ENCODE results near the gene CYTH4.

CYTH4 gene

DNA sequence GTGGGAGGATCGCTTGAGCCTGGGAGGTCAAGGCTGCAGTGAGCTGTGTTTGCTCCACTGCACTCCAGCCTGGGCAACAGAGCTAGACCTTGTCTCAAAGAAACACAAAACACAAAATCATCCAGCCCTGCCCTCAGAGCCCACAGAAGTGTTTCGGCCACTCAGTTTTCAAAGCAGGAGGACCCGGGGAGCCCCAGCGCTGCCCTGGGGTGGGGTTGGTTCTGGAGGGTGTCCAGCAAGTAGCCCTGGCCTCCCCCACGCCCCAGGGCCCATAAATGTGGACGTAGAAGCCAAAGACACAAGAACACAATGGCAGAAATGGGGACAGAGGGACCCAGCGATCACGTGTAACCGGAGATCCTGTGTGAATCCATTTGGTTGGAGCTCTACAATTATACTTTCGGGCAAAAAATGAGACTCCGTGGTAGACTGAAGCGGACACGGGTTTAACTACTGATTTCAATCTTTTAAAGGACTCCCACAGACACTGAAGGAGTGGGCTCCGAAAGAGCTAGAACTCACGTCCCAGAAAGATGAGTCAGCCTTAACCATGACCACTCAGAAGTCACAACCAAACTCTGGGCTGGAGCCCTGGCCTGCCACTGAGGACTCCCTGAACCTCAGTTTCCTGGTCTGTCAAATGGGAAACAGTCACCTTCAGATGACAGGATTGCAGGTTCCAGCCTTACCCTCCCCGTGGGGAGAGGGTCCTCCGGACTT, 9.0 kb upstream of the CYTH4 start:
- DNase-seq = peak; percentile 16

DNA sequence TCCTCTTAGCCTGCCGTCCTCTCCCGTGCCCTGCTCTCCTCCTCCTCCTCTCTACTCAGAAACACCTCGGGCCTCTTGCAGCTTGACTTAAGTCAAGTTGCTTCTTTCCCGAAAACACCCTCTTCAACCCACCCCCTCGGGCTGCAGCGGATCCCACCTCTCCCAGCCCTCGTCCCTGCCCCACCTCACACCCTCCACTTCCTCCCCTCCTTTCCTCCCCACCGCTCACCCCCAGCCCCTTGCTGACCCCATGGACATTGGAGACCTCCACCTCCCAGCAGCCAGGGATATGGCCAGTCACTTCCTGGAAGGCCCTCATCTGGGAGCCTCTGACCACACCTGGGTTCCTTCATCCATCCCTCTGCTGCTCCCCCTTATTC, 8.5 kb upstream of the CYTH4 start:
- DNase-seq = no peak

DNA sequence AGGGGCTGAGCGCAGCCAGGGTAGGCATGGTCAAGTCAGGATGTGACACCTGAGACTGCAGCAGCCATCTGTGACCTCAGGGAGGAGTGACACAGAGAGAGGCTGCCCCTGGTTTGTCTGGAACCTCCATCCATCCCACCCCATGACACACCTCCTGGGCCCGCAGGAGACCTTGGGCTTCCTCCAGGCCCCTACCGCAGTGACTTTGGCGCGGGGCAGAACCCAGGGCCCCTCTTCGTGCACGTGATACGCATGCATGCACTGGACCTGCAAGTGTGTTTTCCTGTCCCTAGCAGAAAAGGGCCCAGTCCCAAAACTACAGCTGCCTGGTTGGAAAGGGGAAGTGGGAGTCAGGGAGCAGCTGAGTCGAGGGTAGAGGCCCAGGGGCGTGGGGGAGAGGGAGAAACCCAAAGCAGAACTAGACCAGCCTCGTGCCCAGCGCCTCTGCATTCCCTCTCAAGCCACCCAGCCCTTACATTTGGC, 7.9 kb upstream of the CYTH4 start:
- no peak for DNase-seq

DNA sequence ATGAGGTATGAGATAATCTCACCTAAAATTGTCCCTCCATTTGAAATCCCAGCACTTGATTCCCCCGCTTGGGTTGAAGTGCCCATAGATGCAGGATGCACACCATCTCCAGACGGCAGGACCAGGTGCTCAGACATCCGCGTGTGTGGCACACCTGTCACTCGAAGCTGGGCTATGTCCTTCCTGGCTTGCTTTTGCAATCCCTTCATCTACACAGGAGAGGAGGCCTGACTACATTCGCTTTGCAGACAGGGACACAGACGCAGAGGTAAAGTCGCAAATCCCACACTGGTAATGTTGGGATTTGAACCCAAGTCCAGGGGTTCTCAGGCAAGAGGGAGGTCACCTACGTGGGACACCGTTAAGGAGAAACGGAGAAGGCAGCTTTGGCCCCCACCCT, 7.2 kb upstream of the CYTH4 start:
- no peak for DNase-seq

DNA sequence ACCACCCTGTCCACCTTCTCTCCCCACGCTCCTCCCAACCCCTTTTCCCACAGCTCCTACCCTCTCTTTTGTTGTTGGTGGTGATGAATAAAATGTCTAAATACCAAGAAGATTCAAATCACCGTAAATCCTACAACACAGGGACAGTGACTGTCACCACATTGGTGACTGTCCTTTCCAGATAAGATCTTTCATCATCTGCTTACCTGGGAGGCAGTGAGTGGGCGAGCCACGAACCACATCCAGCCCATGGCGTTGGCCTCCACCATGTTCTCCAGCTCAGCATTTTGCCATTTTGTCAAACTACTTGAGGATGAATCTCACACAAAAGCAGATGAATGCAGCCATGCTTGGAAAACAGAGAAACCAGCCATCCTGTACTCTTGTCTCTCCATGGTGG, 6.7 kb upstream of the CYTH4 start:
- no peak for DNase-seq

DNA sequence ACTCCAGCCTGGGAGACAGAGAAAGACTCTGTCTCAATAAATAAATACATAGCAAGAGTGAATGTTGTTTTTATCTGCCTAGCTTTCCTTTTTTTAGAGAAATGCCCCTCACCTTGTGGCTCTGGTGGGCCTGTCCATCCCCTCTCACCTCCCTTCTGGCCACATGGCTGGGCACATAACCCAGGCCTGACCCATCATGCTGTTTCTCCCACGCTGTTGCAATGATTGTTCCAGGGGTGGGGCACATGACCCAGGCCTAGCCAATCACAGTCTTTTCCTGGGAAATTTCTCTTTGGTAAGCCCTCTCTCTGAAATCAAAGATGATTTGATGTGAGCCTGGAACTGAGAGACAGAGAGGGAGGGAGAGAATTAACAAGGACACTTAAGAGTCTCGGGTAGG, 5.5 kb upstream of the CYTH4 start:
- peak; percentile 16 for DNase-seq

DNA sequence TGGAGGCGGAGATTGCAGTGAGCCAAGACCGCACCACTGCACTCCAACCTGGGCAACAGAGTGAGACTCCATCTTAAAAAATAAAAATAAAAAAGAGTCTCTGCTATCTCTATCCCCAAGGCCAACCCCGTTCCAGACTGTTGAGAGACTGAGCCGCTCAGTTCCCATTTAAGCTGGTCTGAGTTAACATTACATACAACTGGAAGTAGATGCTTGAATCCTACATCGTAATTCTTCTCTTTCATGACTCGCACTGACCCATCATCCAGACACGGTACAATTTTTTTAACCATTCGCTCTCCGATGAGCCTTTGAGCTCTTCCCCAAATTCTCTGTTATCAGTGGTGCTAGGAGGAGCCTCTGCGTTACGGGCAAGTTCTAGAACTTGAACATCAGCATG, 4.9 kb upstream of the CYTH4 start:
- DNase-seq = no peak

DNA sequence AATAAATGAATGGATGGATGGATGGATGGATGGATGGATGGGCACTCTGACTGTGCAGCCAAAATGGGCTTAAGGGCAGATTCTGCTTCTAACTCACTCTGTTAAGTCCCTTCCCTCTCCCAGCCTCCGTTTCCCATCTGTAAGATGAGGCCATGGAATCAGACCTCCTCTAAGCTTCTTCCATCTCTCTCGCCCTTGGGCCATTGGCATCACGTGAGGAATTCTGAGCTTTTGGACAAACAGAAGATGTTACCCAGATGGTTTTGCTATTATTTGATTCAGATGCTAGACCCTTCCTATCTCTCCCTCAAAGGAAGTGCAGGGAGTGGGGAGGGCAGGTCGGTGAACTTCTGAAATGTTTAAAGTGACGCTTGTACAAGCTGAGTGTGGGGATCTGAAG, 4.0 kb upstream of the CYTH4 start:
- DNase-seq = no peak

DNA sequence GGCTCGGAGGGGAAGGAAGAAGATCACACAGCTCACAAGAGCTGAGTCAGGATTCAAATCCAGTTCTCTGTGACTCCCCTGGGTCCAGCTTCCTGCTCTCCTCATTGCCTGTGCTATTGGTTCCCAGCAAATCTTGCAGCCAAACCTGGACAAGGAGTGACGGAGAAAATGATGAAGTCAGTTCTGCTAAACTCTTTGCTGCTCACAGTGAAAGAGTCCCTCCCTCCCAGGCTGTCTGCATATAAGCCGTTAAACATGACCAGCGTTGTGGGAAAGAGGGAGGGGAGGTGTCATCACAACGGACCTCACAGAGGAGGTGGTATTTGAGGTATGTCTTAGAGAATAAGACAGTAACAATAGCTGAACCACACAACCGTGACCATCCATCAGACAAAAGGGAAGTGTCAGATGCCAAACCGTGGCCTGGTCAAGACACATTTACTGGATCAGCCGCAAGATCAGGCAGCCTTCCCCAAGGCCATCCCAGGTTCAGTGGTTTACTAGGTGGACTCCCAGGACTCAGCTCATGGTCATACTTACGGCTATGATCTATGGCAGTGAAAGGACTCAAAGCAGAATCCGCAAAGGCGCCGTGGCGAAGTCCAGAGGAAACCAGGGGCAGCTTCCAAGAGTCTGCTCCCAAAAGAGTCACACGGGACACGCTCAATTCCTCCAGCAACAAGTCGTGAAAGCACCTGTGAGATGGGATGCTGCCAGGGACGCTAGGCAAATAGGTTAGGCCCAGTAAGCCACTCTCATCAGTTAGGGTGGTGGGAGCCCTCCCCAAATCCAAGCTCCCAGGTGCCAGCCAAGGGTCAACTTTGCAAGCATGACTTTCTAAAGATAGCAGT, 2.8 kb upstream of the CYTH4 start:
- DNase-seq = no peak

DNA sequence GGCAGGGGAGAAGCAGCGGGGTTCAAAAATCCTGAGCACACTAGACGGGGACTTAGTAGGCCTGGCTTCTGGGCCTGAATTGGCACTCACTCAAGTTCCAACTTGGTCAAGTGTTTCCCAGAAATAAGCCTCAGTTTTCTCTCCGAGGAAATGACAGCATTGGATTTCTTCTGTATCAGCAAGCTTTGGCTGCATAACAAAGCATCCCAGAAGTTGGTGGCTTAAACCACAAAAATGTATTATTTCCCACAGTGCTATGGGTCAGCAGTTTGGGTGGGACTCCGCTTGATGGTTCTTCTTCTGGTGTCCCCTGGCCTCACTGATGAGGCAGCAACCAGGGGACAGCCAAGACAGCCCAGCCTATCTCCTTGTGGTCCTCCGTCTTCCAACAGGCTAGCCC, 1.6 kb upstream of the CYTH4 start:
- DNase-seq = no peak

DNA sequence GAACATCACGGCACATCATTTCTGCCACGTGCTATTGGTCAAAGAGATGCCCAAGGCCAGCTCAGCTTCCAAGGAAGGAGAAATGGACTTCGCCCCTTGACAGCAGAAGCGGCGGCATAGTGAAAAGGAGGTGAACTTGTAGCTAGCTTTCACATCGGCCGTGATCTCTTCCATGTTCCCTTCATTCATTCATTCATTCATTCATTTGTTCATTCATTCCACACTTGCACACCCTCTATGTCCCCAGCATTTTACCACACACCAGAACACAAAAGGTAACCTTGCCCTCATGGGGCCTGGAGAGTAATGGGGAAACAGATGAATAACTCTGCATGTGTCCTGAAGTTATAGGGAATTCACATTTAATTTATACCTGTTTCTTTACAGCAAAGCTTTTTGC, 1.1 kb upstream of the CYTH4 start:
- no peak for DNase-seq

DNA sequence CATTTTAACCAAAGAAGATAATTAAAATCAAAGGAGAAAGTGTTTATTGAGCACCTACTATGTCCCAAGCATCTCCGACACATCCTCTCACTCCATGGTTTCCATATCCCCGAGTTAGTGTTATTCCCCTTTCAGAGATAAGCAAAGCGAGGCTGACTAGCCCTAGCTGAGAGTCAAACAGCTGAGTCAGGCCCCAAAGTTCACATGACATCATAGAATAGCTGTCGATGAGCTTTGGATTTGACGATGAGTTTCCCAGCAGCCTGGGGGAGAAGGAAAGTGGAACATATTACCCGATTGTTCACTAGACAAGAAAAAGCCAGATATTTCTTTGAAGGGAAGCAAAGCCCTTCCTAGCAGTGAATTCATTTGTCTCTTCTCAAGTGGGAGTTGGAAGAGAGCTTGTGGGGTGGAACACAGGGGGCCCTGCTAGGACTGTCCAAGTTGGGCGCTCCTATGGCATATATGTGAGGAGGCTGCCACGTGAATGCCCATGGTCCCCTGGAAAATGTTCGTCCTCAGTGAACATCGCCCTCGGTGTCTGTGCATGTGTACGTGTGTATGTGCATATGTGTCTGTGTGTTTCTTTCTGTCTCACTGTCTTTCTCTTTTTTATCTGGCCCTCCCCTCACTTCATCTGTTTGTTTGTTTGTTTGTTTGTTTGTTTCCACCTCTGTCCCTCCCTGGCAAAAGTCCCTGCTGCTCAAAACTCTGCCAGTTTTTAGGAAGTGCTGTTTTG, 493 bp upstream of the CYTH4 start:
- DNase-seq = no peak

DNA sequence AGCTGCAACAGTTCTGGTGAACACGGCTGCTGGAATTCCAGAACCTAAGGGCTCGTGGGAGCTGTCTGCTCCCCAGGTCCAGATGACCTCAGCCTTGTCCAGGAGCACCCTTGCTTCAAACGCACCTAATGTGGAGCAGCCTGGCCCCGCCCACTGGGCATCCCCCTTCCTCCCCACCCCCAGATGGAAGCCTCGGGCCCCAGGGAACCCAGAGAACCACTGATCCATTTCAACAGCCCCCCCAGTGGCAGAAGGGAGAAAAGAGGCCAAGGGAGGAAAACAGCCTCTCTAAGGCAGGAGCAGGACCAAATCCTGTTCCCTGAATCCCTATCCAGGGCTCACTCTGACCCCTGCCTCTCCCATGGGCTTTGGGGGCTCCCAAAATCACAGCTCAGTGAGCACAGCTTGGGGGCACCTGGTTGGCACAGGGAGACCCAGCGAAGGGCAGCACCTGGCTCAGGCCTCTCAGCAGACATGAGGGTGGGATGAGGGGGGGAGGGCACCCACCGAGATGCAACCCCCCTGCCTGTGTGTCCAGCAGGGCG, 1.2 kb downstream of the CYTH4 start:
- DNase-seq = no peak

DNA sequence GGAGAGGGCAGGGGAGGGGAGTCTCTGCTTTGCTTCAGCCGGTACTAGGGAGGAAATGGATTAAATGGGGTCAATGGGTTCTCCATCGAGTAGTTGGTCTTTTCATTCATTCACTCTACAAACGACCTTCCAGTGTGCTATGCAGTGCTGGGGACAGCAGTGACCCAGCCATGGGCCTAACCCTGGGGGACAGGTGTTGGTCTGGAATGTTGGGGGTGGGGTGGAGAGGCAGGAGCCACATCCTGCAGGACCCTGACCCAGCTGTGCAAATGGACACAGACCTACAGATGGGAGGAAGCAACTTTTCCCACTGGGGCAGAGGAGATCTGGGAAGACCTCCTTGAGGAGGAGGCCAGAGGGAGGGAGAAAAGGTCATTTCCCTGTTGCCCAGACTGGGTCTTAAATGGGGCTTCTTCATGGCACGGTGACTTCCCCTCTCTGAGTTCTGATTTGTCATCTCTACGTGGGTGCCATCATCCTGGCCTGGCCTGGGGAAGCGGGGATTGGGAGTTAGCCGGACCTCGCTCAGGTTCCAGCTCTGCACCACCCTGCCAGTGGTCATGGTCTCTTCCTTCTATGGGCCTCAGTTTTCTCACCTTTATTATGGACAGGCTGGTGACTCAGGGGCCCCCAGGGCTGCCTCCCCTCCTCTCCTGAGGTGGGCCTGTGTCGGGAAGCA, 2.0 kb downstream of the CYTH4 start:
- DNase-seq = no peak

DNA sequence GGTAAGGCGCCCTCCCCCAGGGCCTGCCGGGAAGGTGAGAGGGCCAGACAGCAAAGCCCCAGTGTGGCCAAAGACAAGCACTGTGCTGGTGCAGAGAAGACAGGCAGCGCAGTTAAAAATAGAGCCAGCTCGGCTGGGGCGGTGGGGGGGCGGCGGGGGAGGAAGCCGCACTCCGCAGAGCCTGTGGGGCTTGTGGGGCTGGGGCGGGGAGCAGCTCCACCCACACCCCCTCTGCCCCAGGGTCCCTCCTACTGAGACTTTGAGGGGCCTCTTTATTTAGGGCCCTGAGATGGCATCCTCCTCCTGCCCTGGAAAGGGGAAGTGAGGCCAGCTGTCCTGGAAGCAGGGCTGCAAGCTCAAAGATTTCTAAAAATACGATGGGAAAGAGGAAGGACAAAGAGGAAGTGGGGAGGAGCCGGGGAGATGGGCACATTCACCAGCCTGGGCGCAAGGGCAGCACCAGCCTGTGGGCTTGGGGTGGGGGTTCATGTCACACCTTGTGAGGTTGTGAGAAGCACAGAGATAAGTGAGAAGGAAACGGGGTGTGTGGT, 2.6 kb downstream of the CYTH4 start:
- DNase-seq = no peak

DNA sequence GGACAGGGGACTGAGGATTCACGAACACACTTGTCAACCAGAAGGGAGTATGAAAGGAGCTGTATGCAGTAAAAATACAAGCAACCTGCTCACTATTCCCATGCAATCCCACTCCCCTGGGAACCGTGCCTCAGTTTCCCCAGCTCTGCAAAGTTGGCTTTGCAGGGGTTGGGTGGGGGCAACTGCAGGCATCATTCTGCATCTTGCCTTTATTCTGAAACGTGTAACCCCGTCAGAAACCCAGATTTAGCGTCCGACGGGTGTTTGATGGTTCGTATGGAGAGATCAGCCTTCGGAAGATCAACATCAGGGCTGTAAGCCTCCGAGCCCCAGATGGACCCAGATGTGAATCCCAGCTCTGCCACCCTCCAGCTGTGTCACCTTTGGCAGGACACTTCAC, 3.6 kb downstream of the CYTH4 start:
- DNase-seq = no peak

DNA sequence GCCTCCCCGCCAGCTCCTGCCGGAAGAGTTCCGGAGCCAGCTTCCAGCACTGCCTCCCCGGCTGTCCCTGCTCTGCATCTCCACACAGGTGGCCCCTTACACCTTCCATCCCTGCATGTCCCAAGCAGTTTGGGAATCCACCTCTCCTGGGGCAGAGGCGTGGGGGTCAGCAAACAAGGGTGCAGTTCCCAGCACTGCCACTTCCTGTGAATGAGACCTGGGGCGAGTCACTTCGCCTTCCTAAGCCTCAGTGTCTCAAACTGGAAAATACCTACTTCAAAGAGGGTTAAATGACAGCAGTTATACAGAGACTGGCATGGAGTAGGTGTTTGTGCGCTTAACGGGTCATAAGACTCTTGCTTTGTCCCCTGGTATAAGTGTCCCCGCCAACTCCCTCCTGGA, 5.2 kb downstream of the CYTH4 start:
- no peak for DNase-seq

DNA sequence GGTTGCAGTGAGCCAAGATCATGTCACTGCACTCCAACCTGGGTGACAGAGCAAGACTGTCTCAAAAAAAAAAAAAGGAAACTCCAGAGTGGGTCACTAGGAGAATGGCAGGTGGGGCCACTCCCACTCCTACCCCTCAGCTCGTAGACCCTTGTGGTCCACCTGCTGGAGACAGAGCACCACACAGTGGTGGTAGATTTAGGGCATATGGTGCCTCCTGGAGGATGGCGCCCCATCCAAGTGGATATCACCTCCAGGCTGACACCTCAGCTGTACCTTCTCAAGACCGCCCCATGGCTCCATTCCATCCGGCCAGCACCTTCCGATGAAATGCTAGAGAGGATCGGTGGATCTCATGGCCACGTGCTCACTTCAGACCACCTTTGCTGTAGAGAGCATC, 6.2 kb downstream of the CYTH4 start:
- no peak for DNase-seq

DNA sequence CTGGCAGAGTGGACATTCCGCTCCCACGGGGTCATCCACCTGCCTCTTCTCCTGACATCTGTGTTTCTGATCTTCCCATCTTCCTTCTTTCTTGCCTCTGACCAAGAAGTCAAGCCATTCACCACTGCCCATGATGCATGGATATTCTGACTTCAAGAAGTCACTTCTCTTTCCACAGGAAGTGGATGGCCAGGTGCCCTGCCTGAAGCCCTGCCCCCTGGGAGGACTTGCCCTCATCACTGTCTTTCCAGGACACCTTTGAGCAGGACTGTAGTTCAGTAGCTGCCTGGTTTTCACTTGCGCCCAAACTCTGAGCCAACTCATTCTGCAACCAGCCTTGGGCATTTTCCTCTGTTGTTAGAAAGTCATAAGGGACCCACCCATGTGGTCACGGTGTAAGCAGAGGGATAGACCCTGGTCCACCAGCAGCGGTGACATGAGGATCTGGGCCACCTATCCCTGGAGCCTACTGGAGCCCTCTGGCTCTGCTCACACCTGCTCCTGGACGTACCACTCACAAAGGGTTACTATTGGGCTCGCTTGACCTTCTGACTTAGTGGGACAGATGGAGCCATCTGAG, 6.9 kb downstream of the CYTH4 start:
- DNase-seq = no peak

DNA sequence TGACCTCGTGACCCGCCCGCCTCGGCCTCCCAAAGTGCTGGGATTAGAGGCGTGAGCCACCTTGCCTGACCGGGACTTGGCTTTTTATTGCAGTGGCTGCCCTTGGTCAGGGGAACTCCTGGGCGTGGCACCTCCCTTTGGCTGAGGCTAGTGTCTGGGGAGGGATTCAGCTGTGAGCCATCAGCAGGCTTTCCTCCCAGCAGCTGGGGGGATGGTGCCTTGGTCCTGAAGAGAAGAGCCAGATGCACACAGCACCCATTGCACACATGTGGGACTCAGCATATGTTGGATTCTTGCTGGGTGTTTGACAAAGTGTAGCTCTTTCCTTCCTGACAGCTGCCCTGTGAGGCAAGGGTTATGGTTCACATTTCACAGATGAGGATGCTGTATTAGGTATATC, 8.4 kb downstream of the CYTH4 start:
- peak; percentile 12 for DNase-seq

DNA sequence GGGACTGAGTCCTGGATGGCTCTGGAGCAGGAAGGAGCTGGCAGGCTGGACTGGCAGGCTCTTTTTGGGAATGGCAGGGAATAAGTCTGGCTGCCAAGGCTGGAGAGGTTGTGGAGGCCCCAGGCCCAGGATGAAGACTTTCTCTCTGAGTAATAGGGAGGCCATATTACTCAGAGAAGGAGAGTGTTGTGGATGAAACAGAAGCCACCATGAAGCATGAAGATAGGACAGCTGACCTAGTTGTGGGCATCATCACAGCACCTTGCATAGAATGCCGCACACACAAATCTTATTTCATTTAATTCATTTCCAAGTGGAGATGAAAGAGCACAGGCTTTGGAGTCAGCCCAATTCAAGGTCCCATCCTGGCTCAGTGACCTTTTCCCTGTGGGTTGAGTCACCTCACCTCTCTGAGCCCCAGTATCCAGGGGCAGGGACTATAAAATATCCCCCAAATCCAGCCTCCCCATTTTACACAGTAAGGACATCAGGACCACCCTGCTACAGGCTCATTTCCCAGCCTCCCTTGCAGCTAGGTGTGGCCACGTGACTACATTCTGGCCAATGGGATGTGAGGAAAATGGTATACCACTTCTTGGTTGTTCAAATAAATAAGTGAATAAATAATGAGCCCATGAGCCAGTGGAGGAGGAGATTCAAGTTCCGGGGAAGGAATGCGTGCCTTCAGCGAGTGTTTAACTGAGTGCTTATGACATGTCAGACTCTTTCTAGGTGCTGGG, 9.4 kb downstream of the CYTH4 start:
- DNase-seq = no peak

Measured in NCI-H226 (cell line).